HG02571 (cell line): ENCODE data around the gene IDH3A.

ENCODE experiments used
- ATAC-seq: cut with Tn5 transposase; IDR thresholded peaks from one replicate; pipeline ENCODE4 v1.9.1; 2021; ENCODE audit warnings: mild to moderate bottlenecking, moderate library complexity; ENCODE audit not compliant: unreplicated experiment

Gene IDH3A

GRCh38 chr15:78201281-78202190, 52.4 kb downstream of the IDH3A start:
- ATAC-seq: no peak

- no peak for ATAC-seq
These were observed 54.4 kb downstream of the IDH3A start for GRCh38 chr15:78203346-78204225.

- ATAC-seq: no peak
These were observed 55.5 kb downstream of the IDH3A start for GRCh38 chr15:78204351-78205309.

- no peak for ATAC-seq
These were observed 56.2 kb downstream of the IDH3A start for GRCh38 chr15:78205337-78205736.

GRCh38 chr15:78205856-78206255, 56.7 kb downstream of the IDH3A start:
- no peak for ATAC-seq

- no peak for ATAC-seq
These were observed 57.4 kb downstream of the IDH3A start for GRCh38 chr15:78206326-78207109.

- ATAC-seq: no peak
These were observed 57.9 kb downstream of the IDH3A start for GRCh38 chr15:78207110-78207458.

- no peak for ATAC-seq
These were observed 58.6 kb downstream of the IDH3A start for GRCh38 chr15:78207641-78208340.

- ATAC-seq: no peak
These were observed 59.2 kb downstream of the IDH3A start for GRCh38 chr15:78208341-78208844.

- no peak for ATAC-seq
These were observed 59.9 kb downstream of the IDH3A start for GRCh38 chr15:78208887-78209645.

- no peak for ATAC-seq
These were observed 60.6 kb downstream of the IDH3A start for GRCh38 chr15:78209646-78210348.

GRCh38 chr15:78210349-78210717, 61.2 kb downstream of the IDH3A start:
- no peak for ATAC-seq

GRCh38 chr15:78211189-78211921, 62.2 kb downstream of the IDH3A start:
- no peak for ATAC-seq

GRCh38 chr15:78212008-78212407, 62.8 kb downstream of the IDH3A start:
- ATAC-seq: no peak

- no peak for ATAC-seq
These were observed 63.6 kb downstream of the IDH3A start for GRCh38 chr15:78212546-78213424.

- no peak for ATAC-seq
These were observed 64.2 kb downstream of the IDH3A start for GRCh38 chr15:78213425-78213750.
